ENCODE measurements around the gene NEK11. TPM values are rescaled to one million over a fixed set of nuclear protein-coding genes. Genes with fewer than 3 reads are reported as not detected.

NEK11 gene
- total and polyA plus RNA-seq, 9 of the 15 experiments (the other 6 are each of a cell fraction or from before 2014, with no cell fraction given): 0.28 to 1.5 (median 0.87) TPM

- 7% methylated on average over 2 of the region's 2 CpGs for WGBS (ENCODE audit: insufficient coverage, low coverage, missing lambda C conversion rate)
- no peak overlapping the region for H2AFZ ChIP-seq (ENCODE audit: low read depth, low read length)
- no peaks in the 10 kb centered on the region for H3K4me1 ChIP-seq (replicated peaks in 1 of 2; ENCODE audit: control insufficient read depth in 2 of 2, insufficient read depth in 2 of 2, low read length in 2 of 2)
- POLR2A ChIA-PET: no interaction called here
- no peaks in the 10 kb centered on the region for H3K9me1 ChIP-seq (ENCODE audit: control insufficient read depth, insufficient read depth, low read length)
- no peaks in the 10 kb centered on the region for H3K36me3 ChIP-seq (ENCODE audit: control insufficient read depth, insufficient read depth, low read length)
- TF ChIP-seq GTF2F1 (IDR thresholded peaks at IDR 0.05; ENCODE audit: low read depth, low read length): no peak
- TF ChIP-seq ERF (CRISPR knock-in tag; IDR thresholded peaks at IDR 0.05): no peak
- no peak for TF ChIP-seq ZBTB5 (IDR thresholded peaks at IDR 0.05)
- no peaks in the 10 kb centered on the region for H4K20me1 ChIP-seq (replicated peaks; ENCODE audit: control insufficient read depth, insufficient read depth, low read length)
- no peak overlapping the region for H3K27ac ChIP-seq (ENCODE audit: extremely low read depth, low read depth, low read length)
- H3K4me2 ChIP-seq (ENCODE audit: insufficient read depth, low read length): no peak overlapping the region
- ATAC-seq: no peak
- intact Hi-C loops (cut with micrococcal nuclease): no loop called here
- H3K9me3 ChIP-seq (replicated peaks; ENCODE audit: control insufficient read depth, insufficient read depth, low read depth, low read length): no peaks in the 10 kb centered on the region
- CTCF ChIA-PET (ENCODE audit: low intra/inter-chr PET ratio): no interaction called here
- H3K4me3 ChIP-seq: no peak overlapping the region
- no peak for DNase-seq (ENCODE audit: extremely low read depth in 1 of 4, low spot score in 3 of 4)
- H3K27me3 ChIP-seq (ENCODE audit: control insufficient read depth in 2 of 2, insufficient read depth in 2 of 2, low read length in 2 of 2): no peaks in the 10 kb centered on the region
- no peaks in the 10 kb centered on the region for H3K79me2 ChIP-seq (ENCODE audit: control insufficient read depth, insufficient read depth, low read length)
- BruUV-seq (replicated peaks): no TSS peak
- no peak overlapping the region for H3K9ac ChIP-seq (ENCODE audit: insufficient read depth in 1 of 2, low read depth in 2 of 2, low read length in 2 of 2)
- no peak for FAIRE-seq
- in situ Hi-C loops (cut with MboI): no loop called here
Observed at GRCh38 chr3:131250466-131250865, 223.8 kb downstream of the NEK11 start.

GRCh38 chr3:131260525-131260924, 233.8 kb downstream of the NEK11 start:
- CTCF ChIA-PET (ENCODE audit: low intra/inter-chr PET ratio): no interaction called here
- Histone ChIP-seq H3K4me1 (replicated peaks in 1 of 2; ENCODE audit: control insufficient read depth in 2 of 2, insufficient read depth in 2 of 2, low read length in 2 of 2) (no peaks in the 10 kb centered on the region), H3K4me2 (ENCODE audit: insufficient read depth, low read length) (no peak overlapping the region), H4K20me1 (replicated peaks; ENCODE audit: control insufficient read depth, insufficient read depth, low read length) (no peaks in the 10 kb centered on the region), H3K36me3 (ENCODE audit: control insufficient read depth, insufficient read depth, low read length) (no peaks in the 10 kb centered on the region), H3K9me1 (ENCODE audit: control insufficient read depth, insufficient read depth, low read length) (no peaks in the 10 kb centered on the region), H3K9me3 (replicated peaks; ENCODE audit: control insufficient read depth, insufficient read depth, low read depth, low read length) (no peaks in the 10 kb centered on the region), H3K79me2 (ENCODE audit: control insufficient read depth, insufficient read depth, low read length) (no peaks in the 10 kb centered on the region), H3K27me3 (ENCODE audit: control insufficient read depth in 2 of 2, insufficient read depth in 2 of 2, low read length in 2 of 2) (no peaks in the 10 kb centered on the region), H3K27ac (ENCODE audit: extremely low read depth, low read depth, low read length) (no peak overlapping the region), H3K4me3 (no peak overlapping the region), H3K9ac (ENCODE audit: insufficient read depth in 1 of 2, low read depth in 2 of 2, low read length in 2 of 2) (no peak overlapping the region), H2AFZ (ENCODE audit: low read depth, low read length) (no peak overlapping the region)
- FAIRE-seq: no peak
- in situ Hi-C loops (cut with MboI) (no loop called here), intact Hi-C loops (cut with micrococcal nuclease) (no loop called here)
- no TSS peak for BruUV-seq (replicated peaks)
- 0% methylated on average over 3 of the region's 3 CpGs for WGBS (ENCODE audit: insufficient coverage, low coverage, missing lambda C conversion rate)
- DNase-seq (ENCODE audit: extremely low read depth in 1 of 4, low spot score in 3 of 4): no peak
- POLR2A ChIA-PET: interaction anchor here (1.3 kb wide), 1 partner anchor 10 kb away, joined by 4 read pairs; no protein-coding TSS in a partner anchor
- ATAC-seq: no peak
- TF ChIP-seq THRB (CRISPR knock-in tag; conservative IDR thresholded peaks at IDR 0.05) (no peak), ARID2 (IDR thresholded peaks at IDR 0.05) (no peak), RFX7 (CRISPR knock-in tag; IDR thresholded peaks at IDR 0.05) (no peak), SMARCA5 (IDR thresholded peaks at IDR 0.05) (no peak), GABPA (tag; conservative IDR thresholded peaks at IDR 0.05; ENCODE audit: low read depth) (no peak), NUFIP1 (IDR thresholded peaks at IDR 0.05; ENCODE audit: partially characterized antibody) (no peak), DPF2 (IDR thresholded peaks at IDR 0.05) (no peak), PHF8 (IDR thresholded peaks at IDR 0.05; ENCODE audit: borderline replicate concordance, low read length) (no peak)
